IPS-20b (cell line): ENCODE data around the gene ITPK1.

ENCODE experiments used
- H3K27ac ChIP-seq: one replicate; pipeline ENCODE4 v1.5.1; 2013; ENCODE audit warnings: low read length
- H3K27me3 ChIP-seq: 2 replicates; pipeline ENCODE4 v1.6.1; 2013; ENCODE audit warnings: mild to moderate bottlenecking, low read length, inconsistent platforms; ENCODE audit not compliant: insufficient read depth
- H3K36me3 ChIP-seq: 2 replicates; pipeline ENCODE4 v1.6.1; 2013; ENCODE audit warnings: low read depth, mild to moderate bottlenecking, inconsistent platforms, low read length, moderate library complexity; ENCODE audit not compliant: insufficient read depth
- H3K4me1 ChIP-seq: 2 replicates; pipeline ENCODE4 v1.6.1; 2013; ENCODE audit warnings: mild to moderate bottlenecking, control low read depth, inconsistent platforms, low read length, moderate library complexity; ENCODE audit not compliant: insufficient read depth
- H3K4me3 ChIP-seq: 2 replicates; pipeline ENCODE4 v1.5.1; 2013; ENCODE audit warnings: mild to moderate bottlenecking, low read length, inconsistent platforms
- H3K9ac ChIP-seq: 2 replicates; pipeline ENCODE4 v1.6.1; 2013; ENCODE audit warnings: low read depth, mild to moderate bottlenecking, inconsistent platforms, low read length, moderate library complexity
- H3K9me3 ChIP-seq: 2 replicates; pipeline ENCODE4 v1.6.1; 2013; ENCODE audit warnings: mild to moderate bottlenecking, low read depth, low read length, inconsistent platforms; ENCODE audit not compliant: insufficient read depth

The ITPK1 gene

DNA sequence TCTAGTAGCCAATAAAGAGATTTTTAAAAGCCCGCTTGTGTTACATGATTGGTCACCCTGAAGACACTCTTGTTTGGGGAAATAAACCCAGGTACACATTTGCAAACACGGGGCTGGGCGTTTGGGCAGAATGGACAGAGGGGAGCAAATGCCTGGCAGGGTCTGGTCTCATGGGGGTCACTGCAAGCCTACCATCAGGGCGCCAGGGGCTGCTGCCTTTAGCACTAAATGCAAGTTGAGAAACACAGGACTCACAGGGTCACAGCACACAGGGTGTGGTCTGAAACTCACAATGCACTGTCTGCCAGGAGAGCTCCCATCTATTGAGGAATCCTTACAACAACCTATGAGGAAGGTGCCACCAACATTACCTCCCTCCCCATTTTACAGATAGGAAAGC is 130.2 kb downstream of the ITPK1 start:
- Histone ChIP-seq H3K4me3 (no peak overlapping the region), H3K27ac (no peak overlapping the region), H3K4me1 (no peaks in the 10 kb centered on the region), H3K27me3 (no peaks in the 10 kb centered on the region), H3K9ac (no peak overlapping the region), H3K36me3 (no peaks in the 10 kb centered on the region; the same call in 1 of the 2 replicates), H3K9me3 (peaks cover under 1% of the 10 kb centered on the region)

DNA sequence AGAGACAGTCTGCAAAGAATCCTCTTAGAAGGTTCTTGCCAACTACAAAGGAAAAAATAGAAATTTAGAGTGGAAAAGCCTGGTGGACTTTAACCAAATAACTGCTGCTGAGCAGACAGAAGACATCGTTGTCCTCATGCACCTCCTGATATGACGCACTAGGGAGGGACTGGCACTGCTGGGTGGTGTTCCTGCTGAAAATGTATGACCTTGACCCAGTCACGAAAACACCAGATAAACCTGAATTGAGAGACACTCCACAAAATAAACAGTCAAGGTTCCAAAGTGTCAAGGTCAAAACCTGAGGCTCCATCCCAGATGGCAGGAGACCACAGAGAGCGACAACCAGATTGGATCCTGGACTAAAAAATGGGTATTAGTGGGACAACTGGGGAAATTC is 130.8 kb downstream of the ITPK1 start:
- H3K9ac ChIP-seq: no peak overlapping the region
- H3K4me1 ChIP-seq: no peaks in the 10 kb centered on the region
- peaks cover 6% of the 10 kb centered on the region; the same call in 1 of the 2 replicates for H3K36me3 ChIP-seq
- H3K9me3 ChIP-seq: peaks cover 7% of the 10 kb centered on the region
- H3K27ac ChIP-seq: no peak overlapping the region
- H3K4me3 ChIP-seq: no peak overlapping the region
- no peaks in the 10 kb centered on the region for H3K27me3 ChIP-seq

DNA sequence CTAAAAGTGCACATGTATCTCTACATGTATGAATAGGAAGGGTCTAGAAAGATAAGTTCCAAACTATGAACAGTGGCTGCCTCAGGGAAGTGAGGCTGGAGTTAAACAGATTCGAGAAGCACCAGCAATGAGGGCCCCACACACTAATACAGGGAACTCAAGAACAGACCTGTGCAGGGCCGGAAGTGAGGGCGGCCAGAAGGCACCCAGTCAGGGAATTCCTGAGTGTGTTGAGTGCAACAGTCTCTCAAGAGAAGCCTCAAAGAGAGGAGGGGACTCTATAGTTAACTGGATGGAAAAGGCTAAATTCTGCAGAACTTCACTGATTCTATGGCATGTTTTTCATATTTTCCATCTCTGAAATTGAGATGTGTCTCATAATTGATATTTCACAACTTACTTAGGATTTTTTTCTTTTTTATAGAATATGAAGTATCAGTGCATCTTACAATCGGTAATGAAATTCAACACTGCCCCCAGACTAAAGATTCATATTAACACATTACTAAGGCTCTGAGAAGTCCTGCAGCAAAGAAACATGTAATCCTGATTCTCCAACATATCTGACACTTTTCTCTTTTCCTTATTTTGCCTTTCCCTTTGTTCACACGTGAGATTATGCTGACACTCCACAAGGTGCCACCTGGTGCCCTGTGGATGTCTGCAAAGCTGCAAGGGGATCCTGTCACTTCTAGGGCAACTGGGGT is 131.5 kb downstream of the ITPK1 start:
- H3K4me1 ChIP-seq: no peaks in the 10 kb centered on the region
- H3K27ac ChIP-seq: no peak overlapping the region
- H3K36me3 ChIP-seq: peaks cover 11% of the 10 kb centered on the region; the same call in 1 of the 2 replicates
- H3K9ac ChIP-seq: no peak overlapping the region
- no peak overlapping the region for H3K4me3 ChIP-seq
- H3K27me3 ChIP-seq: no peaks in the 10 kb centered on the region
- H3K9me3 ChIP-seq: peaks cover 13% of the 10 kb centered on the region

- Histone ChIP-seq H3K36me3 (peaks cover 16% of the 10 kb centered on the region; the same call in 1 of the 2 replicates), H3K9me3 (peaks cover 26% of the 10 kb centered on the region), H3K9ac (no peak overlapping the region), H3K4me3 (no peak overlapping the region), H3K27me3 (no peaks in the 10 kb centered on the region), H3K27ac (no peak overlapping the region), H3K4me1 (no peaks in the 10 kb centered on the region)
These were observed 132.8 kb downstream of the ITPK1 start for GRCh38 chr14:92982956-92983355.

- Histone ChIP-seq H3K36me3 (peaks cover 27% of the 10 kb centered on the region), H3K27ac (no peak overlapping the region), H3K27me3 (no peaks in the 10 kb centered on the region), H3K4me3 (no peak overlapping the region), H3K4me1 (no peaks in the 10 kb centered on the region), H3K9me3 (peaks cover 29% of the 10 kb centered on the region), H3K9ac (no peak overlapping the region)
These were observed 134.0 kb downstream of the ITPK1 start for GRCh38 chr14:92981726-92982125.

GRCh38 chr14:92980866-92981265 is 134.9 kb downstream of the ITPK1 start:
- Histone ChIP-seq H3K27ac (no peak overlapping the region), H3K4me3 (no peak overlapping the region), H3K36me3 (peaks cover 33% of the 10 kb centered on the region), H3K9me3 (peaks cover 29% of the 10 kb centered on the region), H3K27me3 (no peaks in the 10 kb centered on the region), H3K9ac (no peak overlapping the region), H3K4me1 (no peaks in the 10 kb centered on the region)

DNA sequence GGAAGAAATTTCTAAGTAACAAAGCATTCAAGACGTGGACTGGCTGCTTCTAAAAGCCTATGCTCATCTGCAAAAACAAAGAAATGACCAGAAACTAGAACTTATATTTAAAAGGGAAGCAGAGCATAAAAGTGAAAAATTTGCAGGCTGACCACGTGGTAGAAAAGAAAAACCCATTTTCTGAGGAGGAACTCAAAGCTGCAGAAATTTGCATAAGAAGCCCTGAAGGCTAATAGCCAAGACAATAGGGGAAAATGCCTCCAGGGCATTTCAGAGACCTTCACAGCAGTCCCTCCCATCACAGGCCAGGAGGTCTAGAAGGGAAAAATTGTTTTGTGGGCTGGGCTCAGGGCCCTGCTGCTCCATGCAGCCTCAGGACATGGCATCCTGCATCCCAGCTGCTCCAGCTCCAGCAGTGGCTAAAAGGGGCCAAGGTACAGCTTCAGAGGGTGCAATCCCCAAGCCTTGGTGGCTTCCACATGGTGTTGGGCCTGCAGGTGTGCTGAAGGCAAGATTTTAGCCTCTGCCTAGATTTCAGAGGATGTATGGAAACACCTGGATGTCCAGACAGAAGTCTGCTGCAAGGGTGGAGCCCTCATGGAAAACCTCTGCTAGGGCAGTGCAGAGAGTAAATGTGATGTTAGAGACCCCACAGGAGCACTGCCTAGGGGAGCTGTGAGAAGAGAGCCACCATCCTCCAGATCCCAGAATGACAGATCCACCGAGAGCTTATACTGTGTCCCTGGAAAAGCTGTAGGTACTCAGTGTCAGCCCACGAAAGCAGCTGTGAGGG is 137.3 kb downstream of the ITPK1 start:
- Histone ChIP-seq H3K27me3 (no peaks in the 10 kb centered on the region), H3K9me3 (peaks cover 29% of the 10 kb centered on the region), H3K36me3 (peaks cover 33% of the 10 kb centered on the region), H3K4me3 (no peak overlapping the region), H3K27ac (no peak overlapping the region), H3K9ac (no peak overlapping the region), H3K4me1 (no peaks in the 10 kb centered on the region)

- H3K4me1 ChIP-seq: peaks cover 8% of the 10 kb centered on the region; the same call in 1 of the 2 replicates
- peaks cover 33% of the 10 kb centered on the region for H3K36me3 ChIP-seq
- H3K4me3 ChIP-seq: no peak overlapping the region
- no peak overlapping the region for H3K27ac ChIP-seq
- no peaks in the 10 kb centered on the region for H3K27me3 ChIP-seq
- peaks cover 29% of the 10 kb centered on the region for H3K9me3 ChIP-seq
- no peak overlapping the region for H3K9ac ChIP-seq
These were observed 139.5 kb downstream of the ITPK1 start for GRCh38 chr14:92976268-92976667.

DNA sequence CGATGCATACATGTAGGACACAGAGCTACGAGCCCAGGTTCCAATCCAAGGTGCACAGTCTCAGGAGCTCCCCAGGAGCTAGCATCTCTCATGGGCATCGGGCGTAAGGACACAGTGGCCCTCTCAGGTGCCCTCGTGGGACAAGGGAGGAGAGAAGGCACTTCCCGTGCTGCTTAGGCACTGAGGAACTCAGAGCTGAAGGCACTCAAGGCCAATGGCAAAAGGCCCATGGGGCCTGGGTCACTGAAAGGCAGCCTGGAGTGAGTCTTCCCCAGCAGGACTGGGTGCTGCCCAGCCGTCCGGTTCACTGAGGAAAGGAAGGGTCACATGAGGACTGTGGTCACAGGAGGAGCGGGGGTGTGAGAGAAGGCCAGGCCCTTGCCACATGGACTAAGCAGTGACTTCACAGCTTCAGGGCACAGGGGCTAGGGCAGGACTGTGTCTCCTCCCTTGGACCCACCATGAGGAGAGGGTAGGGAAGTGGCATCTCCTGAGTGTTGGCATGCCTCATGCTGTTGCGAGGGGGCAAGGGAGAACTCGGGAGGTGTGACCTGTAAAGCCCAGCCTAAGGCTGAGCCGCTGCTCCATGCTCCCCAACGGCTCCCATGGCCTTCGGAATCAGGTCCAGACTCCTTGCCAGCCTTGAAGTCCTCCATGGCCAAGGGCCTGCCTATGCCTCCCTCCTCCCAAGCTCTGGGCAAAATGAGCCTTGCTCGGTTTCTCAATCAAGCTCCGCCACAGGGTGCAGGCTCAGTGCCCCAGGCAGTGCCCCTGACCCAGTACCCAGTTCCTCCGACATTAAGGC is 141.0 kb downstream of the ITPK1 start:
- Histone ChIP-seq H3K36me3 (peaks cover 25% of the 10 kb centered on the region), H3K4me3 (no peak overlapping the region), H3K27ac (no peak overlapping the region), H3K27me3 (no peaks in the 10 kb centered on the region), H3K4me1 (peaks cover 13% of the 10 kb centered on the region), H3K9me3 (peaks cover 21% of the 10 kb centered on the region), H3K9ac (no peak overlapping the region)

- Histone ChIP-seq H3K27ac (no peak overlapping the region), H3K36me3 (peaks cover 21% of the 10 kb centered on the region), H3K9ac (no peak overlapping the region), H3K4me3 (no peak overlapping the region), H3K4me1 (peaks cover 13% of the 10 kb centered on the region), H3K9me3 (peaks cover 13% of the 10 kb centered on the region), H3K27me3 (no peaks in the 10 kb centered on the region)
These were observed 141.8 kb downstream of the ITPK1 start for GRCh38 chr14:92973798-92974372.

DNA sequence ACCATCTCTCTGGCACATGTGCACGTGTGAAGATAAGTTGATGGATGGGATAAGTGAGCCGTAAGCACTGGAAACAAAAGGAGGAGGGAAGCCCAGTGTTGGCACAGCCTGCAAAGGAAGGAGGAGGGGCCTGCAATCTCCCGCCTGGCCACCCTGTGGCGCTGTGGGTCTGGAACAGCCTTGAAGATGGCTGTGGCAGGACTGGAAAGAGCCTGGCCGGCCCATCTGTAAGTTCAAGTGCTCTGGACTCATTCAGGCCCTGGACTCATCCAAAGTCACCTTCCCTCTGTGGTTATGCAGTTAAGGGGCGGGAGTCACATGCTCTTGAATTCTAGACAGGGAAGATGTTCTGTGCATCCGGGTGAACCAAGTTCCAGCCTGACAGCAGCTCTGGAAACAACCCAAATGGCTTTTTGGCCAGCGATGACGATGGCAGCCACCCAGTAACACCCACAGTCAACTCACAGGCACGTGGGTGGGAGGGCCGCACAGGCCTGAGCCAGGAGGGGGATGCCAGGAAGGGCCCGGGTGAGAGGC is 142.4 kb downstream of the ITPK1 start:
- H3K27me3 ChIP-seq: no peaks in the 10 kb centered on the region
- peak overlapping the region; percentile 20; the same call in 1 of the 2 replicates for H3K9ac ChIP-seq
- peaks cover 7% of the 10 kb centered on the region for H3K9me3 ChIP-seq
- no peak overlapping the region for H3K4me3 ChIP-seq
- H3K36me3 ChIP-seq: peaks cover 19% of the 10 kb centered on the region
- H3K4me1 ChIP-seq: peaks cover 13% of the 10 kb centered on the region
- H3K27ac ChIP-seq: no peak overlapping the region
